ENCODE data around the gene PSRC1.

- no peak for TF ChIP-seq POLR2AphosphoS5 (IDR thresholded peaks at IDR 0.05; ENCODE audit: borderline replicate concordance, low read depth, low read length)
- TF ChIP-seq EZH2 (IDR thresholded peaks at IDR 0.05) = no peak
- TF ChIP-seq FOXP2 (optimal IDR thresholded peaks at IDR 0.05; ENCODE audit: control extremely low read depth, extremely low read length, insufficient read depth) = no peak
Observed at GRCh38 chr1:109241841-109242345, 41.1 kb downstream of the PSRC1 start.

Data from SK-N-MC (cell line).